OCI-LY7 (cell line): Measurements from ENCODE around the gene ARVCF. TPM values are rescaled to one million over a fixed set of nuclear protein-coding genes. Genes with fewer than 3 reads are reported as not detected.

Experiments used
- Bru-seq: library from RNA; stranded (reverse); fragments of 400-500 nt; gene quantifications from one replicate; lab custom pipeline; 2021; lab: Mats Ljungman, UMichigan
- BruChase-seq, 2 experiments: library from RNA; stranded (reverse); fragments of 400-500 nt; gene quantifications; one replicate each; lab custom pipeline; 2021; lab: Mats Ljungman, UMichigan
- BruUV-seq: library from RNA; stranded (reverse); fragments of 400-500 nt; replicated peaks from 2 replicates; lab custom pipeline; 2021; lab: Mats Ljungman, UMichigan
- CTCF ChIA-PET: fragments of 300-600 bp; sonication (Branson Sonifier 250); formaldehyde crosslinking; loops from one replicate; lab custom pipeline; 2022; ENCODE audit warnings: antibody characterized with exemption; ENCODE audit not compliant: unreplicated experiment; lab: Charles Lee
- POLR2A ChIA-PET: fragments of 300-600 bp; sonication (Branson Sonifier 250); formaldehyde crosslinking; loops from one replicate; lab custom pipeline; 2022; ENCODE audit warnings: antibody characterized with exemption; lab: Charles Lee
- DNase-seq: peaks from one replicate; pipeline ENCODE4 v3.0.0-alpha.2; 2015; ENCODE audit warnings: low spot score
- H2AFZ ChIP-seq: fragments of 200-600 bp; sonication (generic), shearing (Covaris generic); 2 replicates; pipeline ENCODE4 v1.6.1; 2014; ENCODE audit warnings: mild to moderate bottlenecking, antibody characterized with exemption, low read length, moderate library complexity
- H3K27ac ChIP-seq: fragments of 200-600 bp; sonication (generic); 2 replicates; pipeline ENCODE4 v1.5.1; 2014; ENCODE audit warnings: mixed run types, low read depth, mild to moderate bottlenecking, moderate library complexity, low read length, inconsistent platforms; ENCODE audit not compliant: poor library complexity, severe bottlenecking
- H3K36me3 ChIP-seq: fragments of 200-600 bp; sonication (generic); 2 replicates; pipeline ENCODE4 v1.6.1; 2014; ENCODE audit warnings: mild to moderate bottlenecking, antibody characterized with exemption, low read length, moderate library complexity, mixed read lengths; ENCODE audit not compliant: insufficient read depth
- H3K4me1 ChIP-seq: fragments of 200-600 bp; sonication (generic); 2 replicates; pipeline ENCODE4 v1.5.1; 2014; ENCODE audit warnings: mild to moderate bottlenecking, low read length; ENCODE audit not compliant: insufficient read depth, poor library complexity, severe bottlenecking
- H3K4me2 ChIP-seq: fragments of 200-600 bp; sonication (generic); 2 replicates; pipeline ENCODE4 v1.6.1; 2014; ENCODE audit warnings: mild to moderate bottlenecking, low read length
- H3K4me3 ChIP-seq: fragments of 200-600 bp; sonication (generic); 2 replicates; pipeline ENCODE4 v1.5.1; 2014; ENCODE audit warnings: mild to moderate bottlenecking, low read depth, low read length; ENCODE audit not compliant: poor library complexity, severe bottlenecking
- H3K79me2 ChIP-seq: fragments of 200-600 bp; sonication (generic); 2 replicates; pipeline ENCODE4 v1.6.1; 2016; ENCODE audit warnings: low read depth, mild to moderate bottlenecking, low read length, moderate library complexity, mixed read lengths; ENCODE audit not compliant: insufficient read depth
- H3K9me2 ChIP-seq: fragments of 200-600 bp; sonication (generic); 2 replicates; pipeline ENCODE4 v1.6.1; 2016; ENCODE audit warnings: mild to moderate bottlenecking, low read length, mixed read lengths; ENCODE audit not compliant: insufficient read depth
- H3K9me3 ChIP-seq: fragments of 200-600 bp; sonication (generic); 2 replicates; pipeline ENCODE4 v1.6.1; 2014; ENCODE audit warnings: mild to moderate bottlenecking, mixed run types, low read length, mixed read lengths
- H4K20me1 ChIP-seq: fragments of 200-600 bp; sonication (generic); 2 replicates; pipeline ENCODE4 v1.6.1; 2014; ENCODE audit warnings: mild to moderate bottlenecking, antibody characterized with exemption, low read length, moderate library complexity, mixed read lengths; ENCODE audit not compliant: insufficient read depth
- EZH2phosphoT487 ChIP-seq: fragments of 200-600 bp; sonication (generic); IDR thresholded peaks from 2 replicates; pipeline ENCODE4 v1.6.1; 2018; ENCODE audit warnings: low read depth, borderline replicate concordance, mild to moderate bottlenecking, mixed run types, antibody characterized with exemption, low read length, moderate library complexity, mixed read lengths
- intact Hi-C: fragments of 100-400 bp; cut with micrococcal nuclease; formaldehyde crosslinking; loops from one replicate; pipeline ENCODE4 v1.10.0; 2022; ENCODE audit not compliant: unreplicated experiment
- long read RNA-seq: library from polyadenylated mRNA; stranded (forward); transcript quantifications from one replicate; pipeline ENCODE4 v2.0.0, GENCODE V29; 2022
- total RNA-seq, 2 experiments: library from RNA; depleted of rRNA in 1 of 2; stranded (reverse); fragments of >200 nt in 1 of 2; shearing (Covaris generic) in 1 of 2; gene quantifications; 2 replicates each; pipeline ENCODE4 v1.2.3, GENCODE V29; 2014 to 2022
- TF ChIP-seq, protein P1 (sequence below): fragments of 200-600 bp; sonication (generic); conservative IDR thresholded peaks from 2 replicates; pipeline ENCODE4 v1.5.1; 2014; ENCODE audit warnings: mild to moderate bottlenecking, antibody characterized with exemption, low read length, moderate library complexity, mixed read lengths

Gene ARVCF, protein sequence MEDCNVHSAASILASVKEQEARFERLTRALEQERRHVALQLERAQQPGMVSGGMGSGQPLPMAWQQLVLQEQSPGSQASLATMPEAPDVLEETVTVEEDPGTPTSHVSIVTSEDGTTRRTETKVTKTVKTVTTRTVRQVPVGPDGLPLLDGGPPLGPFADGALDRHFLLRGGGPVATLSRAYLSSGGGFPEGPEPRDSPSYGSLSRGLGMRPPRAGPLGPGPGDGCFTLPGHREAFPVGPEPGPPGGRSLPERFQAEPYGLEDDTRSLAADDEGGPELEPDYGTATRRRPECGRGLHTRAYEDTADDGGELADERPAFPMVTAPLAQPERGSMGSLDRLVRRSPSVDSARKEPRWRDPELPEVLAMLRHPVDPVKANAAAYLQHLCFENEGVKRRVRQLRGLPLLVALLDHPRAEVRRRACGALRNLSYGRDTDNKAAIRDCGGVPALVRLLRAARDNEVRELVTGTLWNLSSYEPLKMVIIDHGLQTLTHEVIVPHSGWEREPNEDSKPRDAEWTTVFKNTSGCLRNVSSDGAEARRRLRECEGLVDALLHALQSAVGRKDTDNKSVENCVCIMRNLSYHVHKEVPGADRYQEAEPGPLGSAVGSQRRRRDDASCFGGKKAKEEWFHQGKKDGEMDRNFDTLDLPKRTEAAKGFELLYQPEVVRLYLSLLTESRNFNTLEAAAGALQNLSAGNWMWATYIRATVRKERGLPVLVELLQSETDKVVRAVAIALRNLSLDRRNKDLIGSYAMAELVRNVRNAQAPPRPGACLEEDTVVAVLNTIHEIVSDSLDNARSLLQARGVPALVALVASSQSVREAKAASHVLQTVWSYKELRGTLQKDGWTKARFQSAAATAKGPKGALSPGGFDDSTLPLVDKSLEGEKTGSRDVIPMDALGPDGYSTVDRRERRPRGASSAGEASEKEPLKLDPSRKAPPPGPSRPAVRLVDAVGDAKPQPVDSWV
- total RNA-seq (2014; rRNA removed; shearing (Covaris generic)) (1.8 and 2.9 TPM in 2 replicates), total RNA-seq (2022) (3.8 and 3.9 TPM in 2 replicates), Bru-seq, nascent RNA (percentile 27 among the genes with signal in this experiment), BruChase-seq, experiment 1, labeled RNA remaining after a 6-hour chase (percentile 28 among the genes with signal in this experiment), BruChase-seq, experiment 2, labeled RNA remaining after a 2-hour chase (percentile 31 among the genes with signal in this experiment)
- long read RNA-seq, partial matches to known transcripts = 1 of 4 reads
- long read RNA-seq, other reads (novel, unspliced or antisense) = 3 of 4 reads

DNA sequence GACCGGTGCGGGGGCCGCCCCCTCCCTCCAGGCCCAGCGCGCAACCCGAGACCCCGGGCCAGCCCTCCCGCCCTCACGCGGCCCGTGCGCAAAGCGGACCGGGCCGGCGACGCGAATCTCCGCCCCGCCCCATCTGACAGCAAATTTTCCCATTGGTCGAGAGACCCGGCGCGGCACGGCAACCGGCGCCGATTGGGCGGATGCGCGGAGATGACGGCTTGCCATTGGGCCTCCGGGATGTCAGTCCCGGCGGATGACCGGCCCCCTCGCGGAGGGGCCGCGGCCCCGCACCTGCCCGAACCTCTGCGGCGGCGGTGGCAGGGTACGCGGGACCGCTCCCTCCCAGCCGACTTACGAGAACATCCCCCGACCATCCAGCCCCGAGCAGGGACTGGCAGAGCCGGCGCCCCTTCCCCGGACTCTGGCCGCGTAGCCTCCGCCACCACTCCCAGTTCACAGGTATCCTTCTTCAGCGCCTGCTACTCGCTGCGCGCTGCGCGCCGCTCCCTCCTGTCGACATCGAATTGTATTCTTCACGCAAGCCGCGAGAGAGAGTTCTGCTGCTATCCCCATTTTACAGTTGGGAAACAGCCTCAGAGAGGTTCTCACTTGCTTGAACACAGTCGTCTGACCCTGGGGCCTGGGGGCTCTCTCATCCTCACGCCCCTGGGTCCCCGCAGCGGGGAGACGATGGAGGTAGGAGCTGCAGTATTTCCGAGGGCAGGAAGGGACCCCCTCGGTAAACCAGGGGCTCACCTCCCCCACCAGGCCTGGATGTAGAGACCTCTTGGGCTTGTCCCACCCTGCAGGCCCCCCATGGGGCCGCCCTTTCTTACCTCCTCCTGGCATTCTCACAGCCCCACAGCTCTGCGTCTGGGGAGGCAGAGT is at the start of gene ARVCF:
TSS of gene ARVCF (minus strand) at position 90 of the 888 bp plus-strand sequence. CDS start 26,029 bp downstream, outside the sequence.
- no peaks in the 10 kb centered on the region for H3K9me2 ChIP-seq
- H3K79me2 ChIP-seq = no peaks in the 10 kb centered on the region
- no peak within 1 kb of the TSS for H3K27ac ChIP-seq
- no peaks in the 10 kb centered on the region for H3K36me3 ChIP-seq
- intact Hi-C loops = no loop called here
- TF ChIP-seq EZH2phosphoT487 = no peak
- TF ChIP-seq, protein P1, sequence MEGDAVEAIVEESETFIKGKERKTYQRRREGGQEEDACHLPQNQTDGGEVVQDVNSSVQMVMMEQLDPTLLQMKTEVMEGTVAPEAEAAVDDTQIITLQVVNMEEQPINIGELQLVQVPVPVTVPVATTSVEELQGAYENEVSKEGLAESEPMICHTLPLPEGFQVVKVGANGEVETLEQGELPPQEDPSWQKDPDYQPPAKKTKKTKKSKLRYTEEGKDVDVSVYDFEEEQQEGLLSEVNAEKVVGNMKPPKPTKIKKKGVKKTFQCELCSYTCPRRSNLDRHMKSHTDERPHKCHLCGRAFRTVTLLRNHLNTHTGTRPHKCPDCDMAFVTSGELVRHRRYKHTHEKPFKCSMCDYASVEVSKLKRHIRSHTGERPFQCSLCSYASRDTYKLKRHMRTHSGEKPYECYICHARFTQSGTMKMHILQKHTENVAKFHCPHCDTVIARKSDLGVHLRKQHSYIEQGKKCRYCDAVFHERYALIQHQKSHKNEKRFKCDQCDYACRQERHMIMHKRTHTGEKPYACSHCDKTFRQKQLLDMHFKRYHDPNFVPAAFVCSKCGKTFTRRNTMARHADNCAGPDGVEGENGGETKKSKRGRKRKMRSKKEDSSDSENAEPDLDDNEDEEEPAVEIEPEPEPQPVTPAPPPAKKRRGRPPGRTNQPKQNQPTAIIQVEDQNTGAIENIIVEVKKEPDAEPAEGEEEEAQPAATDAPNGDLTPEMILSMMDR = 0 out of 2 replicates have a peak, but pooled peaks have one; percentile 12
- no TSS peak for BruUV-seq
- H3K9me3 ChIP-seq = no peaks in the 10 kb centered on the region
- H4K20me1 ChIP-seq = no peaks in the 10 kb centered on the region
- peaks cover 23% of the 10 kb centered on the region for H3K4me1 ChIP-seq
- H3K4me2 ChIP-seq = peak within 1 kb of the TSS; percentile 98
- H2AFZ ChIP-seq = peak within 1 kb of the TSS; percentile 91
- DNase-seq = peak; percentile 90
- peak within 1 kb of the TSS; percentile 70 for H3K4me3 ChIP-seq
- ChIA-PET POLR2A (no interaction called here), CTCF (no interaction called here)

DNA sequence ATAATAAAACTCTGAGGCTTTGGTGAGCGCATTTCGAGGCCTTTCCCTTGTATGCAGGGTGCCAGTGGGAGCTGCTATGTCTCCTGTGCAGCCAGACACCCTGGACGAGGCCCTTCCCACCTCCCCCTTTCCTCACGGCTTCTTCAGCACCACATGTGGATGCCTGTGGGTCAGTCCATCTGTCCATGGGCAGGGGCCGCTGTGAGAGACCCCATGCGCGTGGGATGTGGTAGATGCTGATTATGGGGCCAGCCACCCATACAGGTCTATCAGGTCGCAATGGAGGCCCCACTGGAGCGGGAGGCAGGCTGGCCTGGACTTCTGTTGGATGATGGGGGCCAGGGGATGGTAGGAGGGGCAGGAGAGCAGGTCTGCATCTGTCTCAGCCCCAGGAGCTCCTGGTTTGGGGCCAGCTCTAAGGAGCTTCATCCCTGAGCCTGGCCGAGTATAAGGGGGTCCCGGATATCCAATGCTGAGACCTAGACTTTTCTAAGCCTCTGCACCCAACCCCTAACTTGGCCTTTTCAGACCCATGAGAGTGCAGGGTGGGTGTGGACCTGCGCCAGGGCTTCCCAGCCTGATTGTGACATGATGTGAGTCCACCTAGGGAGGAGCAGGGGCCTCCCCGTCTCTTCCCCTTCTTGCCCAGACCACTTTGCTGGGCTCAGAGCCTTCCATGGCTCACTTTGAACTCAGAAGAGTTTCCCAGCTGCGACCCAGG is 49.4 kb upstream of the ARVCF start:
- Histone ChIP-seq H3K36me3 (peaks cover 6% of the 10 kb centered on the region; the same call in 1 of the 2 replicates), H3K4me3 (no peak overlapping the region), H3K4me1 (no peaks in the 10 kb centered on the region), H3K27ac (no peak overlapping the region), H3K9me3 (no peaks in the 10 kb centered on the region), H3K79me2 (no peaks in the 10 kb centered on the region), H3K4me2 (no peak overlapping the region), H4K20me1 (no peaks in the 10 kb centered on the region), H2AFZ (no peak overlapping the region), H3K9me2 (no peaks in the 10 kb centered on the region)
- no TSS peak for BruUV-seq
- POLR2A ChIA-PET = interaction anchor here (0.6 kb wide), 1 partner anchor 25 kb away, joined by 3 read pairs; no protein-coding TSS in a partner anchor
- CTCF ChIA-PET = no interaction called here
- intact Hi-C loops = no loop called here
- no peak for DNase-seq
- TF ChIP-seq, protein P1 = no peak
- no peak for TF ChIP-seq EZH2phosphoT487
